NB4 (cell line): ENCODE measurements around the gene ZNF516.
A peak's percentile ranks its signal among the peaks of the same experiment; 100 is the strongest.

Source experiments
- DNase-seq: peaks from one replicate; pipeline ENCODE4 v3.0.0; 2010; ENCODE audit warnings: low read depth
- H3K4me3 ChIP-seq: one replicate; pipeline ENCODE4 v1.5.1; 2011; ENCODE audit warnings: mild to moderate bottlenecking, low read depth, low read length, moderate library complexity
- CTCF ChIP-seq: IDR thresholded peaks from one replicate; pipeline ENCODE4 v1.5.1; 2012; ENCODE audit warnings: low read depth, low read length
- MAX ChIP-seq: IDR thresholded peaks from 2 replicates; pipeline ENCODE4 v1.6.1; 2011; ENCODE audit warnings: low read depth, low read length
- MYC ChIP-seq: IDR thresholded peaks from 2 replicates; pipeline ENCODE4 v1.6.1; 2011; ENCODE audit warnings: low read depth, low read length
- POLR2A ChIP-seq: IDR thresholded peaks from 2 replicates; pipeline ENCODE4 v1.6.1; 2011; ENCODE audit warnings: mild to moderate bottlenecking; ENCODE audit not compliant: insufficient read length; ENCODE audit errors: extremely low read depth

The ZNF516 gene

GRCh38 chr18:76353046-76353445, 142.0 kb downstream of the ZNF516 start:
- no peak for DNase-seq
- TF ChIP-seq POLR2A, result no peak
- TF ChIP-seq MAX, result no peak
- no peak for TF ChIP-seq MYC
- TF ChIP-seq CTCF, result no peak

GRCh38 chr18:76351961-76352581, 143.0 kb downstream of the ZNF516 start:
- no peak overlapping the region for H3K4me3 ChIP-seq
- TF ChIP-seq CTCF, result no peak
- TF ChIP-seq POLR2A, result no peak
- no peak for TF ChIP-seq MAX
- no peak for TF ChIP-seq MYC
- DNase-seq, result peak; percentile 66

More at GRCh38 chr18:76353046-76353445, 142.0 kb downstream of the ZNF516 start:
- no peak overlapping the region for H3K4me3 ChIP-seq

GRCh38 chr18:76350134-76351025, 144.7 kb downstream of the ZNF516 start:
- DNase-seq, result no peak
- H3K4me3 ChIP-seq, result no peak overlapping the region
- no peak for TF ChIP-seq POLR2A
- no peak for TF ChIP-seq MYC
- no peak for TF ChIP-seq CTCF
- no peak for TF ChIP-seq MAX

- TF ChIP-seq CTCF (peak; percentile 81), POLR2A (no peak), MAX (0 out of 2 replicates have a peak, but pooled peaks have one; percentile 21), MYC (no peak)
- peak; percentile 77 for DNase-seq
- H3K4me3 ChIP-seq, result no peak overlapping the region
Observed at GRCh38 chr18:76349067-76349715, 145.9 kb downstream of the ZNF516 start.

GRCh38 chr18:76348267-76349066, 146.6 kb downstream of the ZNF516 start:
- TF ChIP-seq MAX (no peak), MYC (no peak), CTCF (no peak), POLR2A (no peak)
- H3K4me3 ChIP-seq, result no peak overlapping the region
- DNase-seq, result no peak
